Measurements from ENCODE around the gene LMNB1.

- TF ChIP-seq POLR2AphosphoS5 (IDR thresholded peaks at IDR 0.05): no peak
- no peak for TF ChIP-seq POLR2A (IDR thresholded peaks at IDR 0.05)
- TF ChIP-seq, protein P1, sequence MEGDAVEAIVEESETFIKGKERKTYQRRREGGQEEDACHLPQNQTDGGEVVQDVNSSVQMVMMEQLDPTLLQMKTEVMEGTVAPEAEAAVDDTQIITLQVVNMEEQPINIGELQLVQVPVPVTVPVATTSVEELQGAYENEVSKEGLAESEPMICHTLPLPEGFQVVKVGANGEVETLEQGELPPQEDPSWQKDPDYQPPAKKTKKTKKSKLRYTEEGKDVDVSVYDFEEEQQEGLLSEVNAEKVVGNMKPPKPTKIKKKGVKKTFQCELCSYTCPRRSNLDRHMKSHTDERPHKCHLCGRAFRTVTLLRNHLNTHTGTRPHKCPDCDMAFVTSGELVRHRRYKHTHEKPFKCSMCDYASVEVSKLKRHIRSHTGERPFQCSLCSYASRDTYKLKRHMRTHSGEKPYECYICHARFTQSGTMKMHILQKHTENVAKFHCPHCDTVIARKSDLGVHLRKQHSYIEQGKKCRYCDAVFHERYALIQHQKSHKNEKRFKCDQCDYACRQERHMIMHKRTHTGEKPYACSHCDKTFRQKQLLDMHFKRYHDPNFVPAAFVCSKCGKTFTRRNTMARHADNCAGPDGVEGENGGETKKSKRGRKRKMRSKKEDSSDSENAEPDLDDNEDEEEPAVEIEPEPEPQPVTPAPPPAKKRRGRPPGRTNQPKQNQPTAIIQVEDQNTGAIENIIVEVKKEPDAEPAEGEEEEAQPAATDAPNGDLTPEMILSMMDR (IDR thresholded peaks at IDR 0.05): no peak
These were observed 24.4 kb downstream of the LMNB1 start for GRCh38 chr5:126801174-126801991.
